HG03460 (cell line): ENCODE data around the gene CEMIP2.
A peak's percentile ranks its signal among the peaks of the same experiment; 100 is the strongest.

Source experiments
- ATAC-seq: cut with Tn5 transposase; IDR thresholded peaks from one replicate; pipeline ENCODE4 v1.9.1; 2021; ENCODE audit not compliant: unreplicated experiment

Gene CEMIP2

GRCh38 chr9:71778085-71778484, 9.8 kb upstream of the CEMIP2 start:
- no peak for ATAC-seq

GRCh38 chr9:71774920-71775319, 6.6 kb upstream of the CEMIP2 start:
- peak; percentile 88 for ATAC-seq

- ATAC-seq = no peak
Observed at GRCh38 chr9:71772726-71773125, 4.4 kb upstream of the CEMIP2 start.

GRCh38 chr9:71770170-71770569, 1.9 kb upstream of the CEMIP2 start:
- ATAC-seq = no peak

GRCh38 chr9:71769175-71770161, 1.2 kb upstream of the CEMIP2 start:
- peak; percentile 45 for ATAC-seq

GRCh38 chr9:71767776-71768321, 464 bp downstream of the CEMIP2 start:
- ATAC-seq = no peak

- ATAC-seq = no peak
Observed at GRCh38 chr9:71767163-71767775, 1.0 kb downstream of the CEMIP2 start.

GRCh38 chr9:71766663-71767062, 1.6 kb downstream of the CEMIP2 start:
- ATAC-seq = peak; percentile 25

- no peak for ATAC-seq
Observed at GRCh38 chr9:71765693-71766092, 2.6 kb downstream of the CEMIP2 start.

GRCh38 chr9:71764891-71765290, 3.4 kb downstream of the CEMIP2 start:
- ATAC-seq = no peak

GRCh38 chr9:71764463-71764862, 3.9 kb downstream of the CEMIP2 start:
- no peak for ATAC-seq

GRCh38 chr9:71763832-71764231, 4.5 kb downstream of the CEMIP2 start:
- ATAC-seq = no peak

- ATAC-seq = no peak
Observed at GRCh38 chr9:71762900-71763653, 5.2 kb downstream of the CEMIP2 start.

GRCh38 chr9:71761938-71762353, 6.4 kb downstream of the CEMIP2 start:
- ATAC-seq = no peak

GRCh38 chr9:71760901-71761300, 7.4 kb downstream of the CEMIP2 start:
- ATAC-seq = no peak

GRCh38 chr9:71758785-71759184, 9.5 kb downstream of the CEMIP2 start:
- ATAC-seq = no peak

GRCh38 chr9:71758277-71758676, 10.0 kb downstream of the CEMIP2 start:
- ATAC-seq = no peak

- ATAC-seq = no peak
Observed at GRCh38 chr9:71756753-71757152, 11.6 kb downstream of the CEMIP2 start.

GRCh38 chr9:71755869-71756268, 12.4 kb downstream of the CEMIP2 start:
- ATAC-seq = no peak

- no peak for ATAC-seq
Observed at GRCh38 chr9:71755230-71755629, 13.1 kb downstream of the CEMIP2 start.

GRCh38 chr9:71754151-71754550, 14.2 kb downstream of the CEMIP2 start:
- no peak for ATAC-seq
